ENCODE data around the gene NRAP. TPM values are rescaled to one million over a fixed set of nuclear protein-coding genes. Genes with fewer than 3 reads are reported as not detected.

The NRAP gene
- polyA plus RNA-seq, 1 donor from 2014 or later: not detected

- no peak overlapping the region for H3K9ac ChIP-seq (ENCODE audit: low read length)
- H4K20me1 ChIP-seq (ENCODE audit: insufficient read depth): no peaks in the 10 kb centered on the region
- no peak overlapping the region for H3K4me2 ChIP-seq (ENCODE audit: low read length)
- H3K4me3 ChIP-seq (ENCODE audit: low read length): no peak overlapping the region
- no peaks in the 10 kb centered on the region for H3K27me3 ChIP-seq (ENCODE audit: insufficient read depth, low read depth, low read length)
- no peaks in the 10 kb centered on the region for H3K79me2 ChIP-seq (replicated peaks; ENCODE audit: insufficient read depth, low read length)
- TF ChIP-seq MXI1 (conservative IDR thresholded peaks at IDR 0.05; ENCODE audit: poor library complexity, severe bottlenecking): no peak
- TF ChIP-seq REST (IDR thresholded peaks at IDR 0.05; ENCODE audit: borderline replicate concordance): no peak
- no peak for TF ChIP-seq EZH2 (IDR thresholded peaks at IDR 0.05; ENCODE audit: borderline replicate concordance, insufficient read depth, low read length, poor library complexity, severe bottlenecking)
- no peak for TF ChIP-seq POLR2AphosphoS5 (IDR thresholded peaks at IDR 0.05)
- TF ChIP-seq RAD21 (conservative IDR thresholded peaks at IDR 0.05): no peak
- TF ChIP-seq EP300 (conservative IDR thresholded peaks at IDR 0.05; ENCODE audit: poor library complexity, severe bottlenecking): no peak
- no peak for TF ChIP-seq TAF1 (IDR thresholded peaks at IDR 0.05; ENCODE audit: low read depth)
- TF ChIP-seq SMC3 (conservative IDR thresholded peaks at IDR 0.05; ENCODE audit: poor library complexity): no peak
- TF ChIP-seq CTCF (IDR thresholded peaks at IDR 0.05; ENCODE audit: poor library complexity, severe bottlenecking): no peak
- H3K9me3 ChIP-seq (ENCODE audit: low read length): no peaks in the 10 kb centered on the region
- H3K9me2 ChIP-seq (ENCODE audit: insufficient read depth, low read length): no peaks in the 10 kb centered on the region
- no peaks in the 10 kb centered on the region for H3F3A ChIP-seq (ENCODE audit: insufficient read depth, low read length, poor library complexity, severe bottlenecking)
- H3K36me3 ChIP-seq (ENCODE audit: insufficient read depth, low read length): no peaks in the 10 kb centered on the region
- H3K27ac ChIP-seq (ENCODE audit: low read length): no peak overlapping the region
- no peak overlapping the region for H2AFZ ChIP-seq (ENCODE audit: low read depth, low read length)
These were observed 32.0 kb downstream of the NRAP start for GRCh38 chr10:113631684-113632367.

GRCh38 chr10:113630929-113631533, 32.8 kb downstream of the NRAP start:
- Histone ChIP-seq H2AFZ (ENCODE audit: low read depth, low read length) (no peak overlapping the region), H3K27me3 (ENCODE audit: insufficient read depth, low read depth, low read length) (no peaks in the 10 kb centered on the region), H3K9me2 (ENCODE audit: insufficient read depth, low read length) (no peaks in the 10 kb centered on the region), H3K9me3 (ENCODE audit: low read length) (no peaks in the 10 kb centered on the region), H3K27ac (ENCODE audit: low read length) (no peak overlapping the region), H3K79me2 (replicated peaks; ENCODE audit: insufficient read depth, low read length) (no peaks in the 10 kb centered on the region), H3K36me3 (ENCODE audit: insufficient read depth, low read length) (no peaks in the 10 kb centered on the region), H3K4me3 (ENCODE audit: low read length) (no peak overlapping the region), H3K4me2 (ENCODE audit: low read length) (no peak overlapping the region), H3F3A (ENCODE audit: insufficient read depth, low read length, poor library complexity, severe bottlenecking) (no peaks in the 10 kb centered on the region), H4K20me1 (ENCODE audit: insufficient read depth) (no peaks in the 10 kb centered on the region), H3K9ac (ENCODE audit: low read length) (no peak overlapping the region)
- no peak for TF ChIP-seq SMC3 (conservative IDR thresholded peaks at IDR 0.05; ENCODE audit: poor library complexity)
- no peak for TF ChIP-seq REST (IDR thresholded peaks at IDR 0.05; ENCODE audit: borderline replicate concordance)
- TF ChIP-seq RAD21 (conservative IDR thresholded peaks at IDR 0.05): no peak
- TF ChIP-seq MXI1 (conservative IDR thresholded peaks at IDR 0.05; ENCODE audit: poor library complexity, severe bottlenecking): no peak
- no peak for TF ChIP-seq POLR2AphosphoS5 (IDR thresholded peaks at IDR 0.05)
- TF ChIP-seq CTCF (IDR thresholded peaks at IDR 0.05; ENCODE audit: poor library complexity, severe bottlenecking): no peak
- TF ChIP-seq EP300 (conservative IDR thresholded peaks at IDR 0.05; ENCODE audit: poor library complexity, severe bottlenecking): no peak
- no peak for TF ChIP-seq TAF1 (IDR thresholded peaks at IDR 0.05; ENCODE audit: low read depth)
- TF ChIP-seq EZH2 (IDR thresholded peaks at IDR 0.05; ENCODE audit: borderline replicate concordance, insufficient read depth, low read length, poor library complexity, severe bottlenecking): no peak

Measured in neural cell (in vitro differentiated cells).